Fibroblast of lung (primary cell): ENCODE results near the gene E2F2. TPM values are rescaled to one million over a fixed set of nuclear protein-coding genes. Genes with fewer than 3 reads are reported as not detected.

ENCODE experiments used
- DNase-seq, 2 donors: peaks; one replicate each; pipeline versions ENCODE4 v3.0.0 to v3.0.0-alpha.2; 2010; ENCODE audit warnings: low read depth in 2 of 2
- H2AFZ ChIP-seq: 2 replicates; pipeline ENCODE4 v1.5.1; 2012; ENCODE audit warnings: low read length, control low read depth, inconsistent platforms
- H3K27ac ChIP-seq: 2 replicates; pipeline ENCODE4 v1.5.1; 2011; ENCODE audit warnings: low read length, control low read depth; ENCODE audit not compliant: insufficient read depth
- H3K27me3 ChIP-seq: 2 replicates; pipeline ENCODE4 v1.5.1; 2011; ENCODE audit warnings: mild to moderate bottlenecking, low read length; ENCODE audit not compliant: control insufficient read depth, insufficient read depth
- H3K36me3 ChIP-seq: 2 replicates; pipeline ENCODE4 v1.5.1; 2011; ENCODE audit warnings: low read length; ENCODE audit not compliant: control insufficient read depth, insufficient read depth
- H3K4me1 ChIP-seq: 2 replicates; pipeline ENCODE4 v1.5.1; 2011; ENCODE audit warnings: low read length; ENCODE audit not compliant: control insufficient read depth, insufficient read depth; ENCODE audit errors: extremely low read depth
- H3K4me2 ChIP-seq: 2 replicates; pipeline ENCODE4 v1.5.1; 2011; ENCODE audit warnings: low read length, control low read depth; ENCODE audit not compliant: insufficient read depth; ENCODE audit errors: extremely low read depth
- H3K4me3 ChIP-seq, 4 experiments: fragments of 200-600 bp in 1 of 4; sonication (generic) in 1 of 4; replicated peaks in 1 of 4; 2 replicates each; pipeline ENCODE4 v1.5.1; 2011 to 2016; ENCODE audit warnings: low read length in 4 of 4, low read depth in 3 of 4, mild to moderate bottlenecking in 3 of 4, control low read depth in 2 of 4, inconsistent platforms in 1 of 4, mixed read lengths in 1 of 4; ENCODE audit not compliant: insufficient read depth in 1 of 4; ENCODE audit errors: control extremely low read depth in 1 of 4
- H3K79me2 ChIP-seq: 2 replicates; pipeline ENCODE4 v1.5.1; 2012; ENCODE audit warnings: mild to moderate bottlenecking, low read length, inconsistent platforms; ENCODE audit not compliant: control insufficient read depth, insufficient read depth
- H3K9ac ChIP-seq: 2 replicates; pipeline ENCODE4 v1.5.1; 2011; ENCODE audit warnings: mild to moderate bottlenecking, low read length, control low read depth; ENCODE audit not compliant: insufficient read depth
- H3K9me3 ChIP-seq: 2 replicates; pipeline ENCODE4 v1.5.1; 2012; ENCODE audit warnings: low read depth, low read length; ENCODE audit not compliant: control insufficient read depth, insufficient read depth
- H4K20me1 ChIP-seq: 2 replicates; pipeline ENCODE4 v1.5.1; 2011; ENCODE audit warnings: low read length; ENCODE audit not compliant: control insufficient read depth, insufficient read depth; ENCODE audit errors: extremely low read depth
- EZH2 ChIP-seq: IDR thresholded peaks from 2 replicates; pipeline ENCODE4 v1.5.1; 2012; ENCODE audit warnings: low read length, control low read depth, mild to moderate bottlenecking; ENCODE audit errors: missing control alignments
- polyA plus RNA-seq, 2 donors: library from polyadenylated mRNA; depleted of rRNA in 1 of 2; stranded (reverse) in 1 of 2; unstranded in 1 of 2; fragments of >200 nt; gene quantifications; 2 replicates each; pipeline ENCODE4 v1.2.1, GENCODE V29; 2011 to 2012; ENCODE audit warnings: missing spikeins in 1 of 2
- total RNA-seq: library from RNA; depleted of rRNA; stranded (reverse); fragments of >200 nt; gene quantifications from 2 replicates; pipeline ENCODE4 v1.2.1, GENCODE V29; 2014
- TF ChIP-seq, protein P1 (sequence below), 2 donors: IDR thresholded peaks in 1 of 2; conservative IDR thresholded peaks in 1 of 2; 1 replicate in 1 of 2; 2 replicates in 1 of 2; pipeline ENCODE4 v1.5.1; 2011 to 2012; ENCODE audit warnings: low read length in 2 of 2, control low read depth in 1 of 2, inconsistent platforms in 1 of 2, low read depth in 1 of 2, mild to moderate bottlenecking in 1 of 2

E2F2 gene
- total and polyA plus RNA-seq, 2 donors (not counting 1 experiment from before 2014, with no cell fraction given): 0.17 to 0.26 TPM

DNA sequence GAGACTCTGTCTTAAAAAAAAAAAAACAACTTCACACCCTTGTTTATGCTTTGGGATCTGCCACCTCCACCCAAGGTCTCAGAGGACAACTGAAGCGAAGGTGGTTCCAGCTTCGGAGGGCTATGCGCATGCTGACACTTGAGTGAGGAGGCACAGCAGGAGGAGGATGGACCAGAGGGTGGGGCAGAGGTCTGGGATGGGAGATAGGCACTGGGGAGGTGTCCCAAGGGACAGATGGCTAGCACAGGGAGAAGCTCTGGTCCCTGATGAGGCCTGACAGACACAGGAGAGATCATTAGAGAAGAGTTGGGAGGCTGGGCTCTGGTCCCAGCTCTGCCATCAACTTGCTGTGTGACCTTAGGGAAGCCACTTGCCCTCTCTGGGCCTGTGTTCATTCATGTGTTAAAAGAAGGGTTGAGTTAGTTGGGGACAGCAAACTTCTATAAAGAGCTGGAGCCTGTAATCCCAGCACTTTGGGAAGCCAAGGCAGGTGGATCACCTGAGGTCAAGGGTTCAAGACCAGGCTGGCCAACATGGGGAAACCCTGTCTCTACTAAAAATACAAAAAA is 16.8 kb downstream of the E2F2 start:
- no peaks in the 10 kb centered on the region for H3K36me3 ChIP-seq
- no peak overlapping the region for H3K27ac ChIP-seq
- TF ChIP-seq, protein P1, sequence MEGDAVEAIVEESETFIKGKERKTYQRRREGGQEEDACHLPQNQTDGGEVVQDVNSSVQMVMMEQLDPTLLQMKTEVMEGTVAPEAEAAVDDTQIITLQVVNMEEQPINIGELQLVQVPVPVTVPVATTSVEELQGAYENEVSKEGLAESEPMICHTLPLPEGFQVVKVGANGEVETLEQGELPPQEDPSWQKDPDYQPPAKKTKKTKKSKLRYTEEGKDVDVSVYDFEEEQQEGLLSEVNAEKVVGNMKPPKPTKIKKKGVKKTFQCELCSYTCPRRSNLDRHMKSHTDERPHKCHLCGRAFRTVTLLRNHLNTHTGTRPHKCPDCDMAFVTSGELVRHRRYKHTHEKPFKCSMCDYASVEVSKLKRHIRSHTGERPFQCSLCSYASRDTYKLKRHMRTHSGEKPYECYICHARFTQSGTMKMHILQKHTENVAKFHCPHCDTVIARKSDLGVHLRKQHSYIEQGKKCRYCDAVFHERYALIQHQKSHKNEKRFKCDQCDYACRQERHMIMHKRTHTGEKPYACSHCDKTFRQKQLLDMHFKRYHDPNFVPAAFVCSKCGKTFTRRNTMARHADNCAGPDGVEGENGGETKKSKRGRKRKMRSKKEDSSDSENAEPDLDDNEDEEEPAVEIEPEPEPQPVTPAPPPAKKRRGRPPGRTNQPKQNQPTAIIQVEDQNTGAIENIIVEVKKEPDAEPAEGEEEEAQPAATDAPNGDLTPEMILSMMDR (conservative IDR thresholded peaks at IDR 0.05 in 1 of 2, IDR thresholded peaks at IDR 0.05 in 1 of 2; ENCODE audit: low read depth in 1 of 2, low read length in 2 of 2): no peak
- TF ChIP-seq EZH2: no peak
- H3K9ac ChIP-seq: no peak overlapping the region
- no peak overlapping the region for H3K4me3 ChIP-seq
- H2AFZ ChIP-seq: no peak overlapping the region
- no peak for DNase-seq
- H3K4me1 ChIP-seq: no peaks in the 10 kb centered on the region
- H3K9me3 ChIP-seq: no peaks in the 10 kb centered on the region
- no peaks in the 10 kb centered on the region for H3K79me2 ChIP-seq
- H3K4me2 ChIP-seq: no peak overlapping the region
- H3K27me3 ChIP-seq: no peaks in the 10 kb centered on the region
- no peaks in the 10 kb centered on the region for H4K20me1 ChIP-seq

DNA sequence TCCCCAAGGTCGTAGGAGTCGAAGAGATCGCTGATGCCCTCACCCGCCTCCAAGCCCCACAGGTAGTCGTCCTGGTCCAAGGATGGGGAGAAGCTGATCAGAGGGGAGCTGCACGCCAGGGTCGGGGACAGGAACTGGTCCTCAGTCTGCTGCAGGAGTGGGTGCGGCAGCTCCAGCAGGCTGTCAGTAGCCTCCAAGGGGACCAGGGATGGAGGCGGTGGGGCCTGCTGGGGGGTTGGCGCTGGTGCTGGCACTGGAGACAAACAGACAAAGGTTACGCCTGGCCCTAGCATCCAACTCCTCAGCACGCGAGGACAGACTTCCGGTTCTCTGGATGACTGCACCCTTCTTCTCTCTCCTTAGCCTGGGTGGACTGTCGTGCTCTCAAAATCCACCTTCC is 21.1 kb downstream of the E2F2 start:
- no peaks in the 10 kb centered on the region for H3K9me3 ChIP-seq
- no peaks in the 10 kb centered on the region for H3K4me1 ChIP-seq
- no peaks in the 10 kb centered on the region for H3K36me3 ChIP-seq
- no peak overlapping the region for H2AFZ ChIP-seq
- H3K27me3 ChIP-seq: no peaks in the 10 kb centered on the region
- no peaks in the 10 kb centered on the region for H3K79me2 ChIP-seq
- H3K4me2 ChIP-seq: no peak overlapping the region
- DNase-seq: no peak
- no peak overlapping the region for H3K27ac ChIP-seq
- H3K4me3 ChIP-seq: no peak overlapping the region
- H4K20me1 ChIP-seq: no peaks in the 10 kb centered on the region
- TF ChIP-seq EZH2: no peak
- TF ChIP-seq, protein P1 (conservative IDR thresholded peaks at IDR 0.05 in 1 of 2, IDR thresholded peaks at IDR 0.05 in 1 of 2; ENCODE audit: low read depth in 1 of 2, low read length in 2 of 2): no peak
- H3K9ac ChIP-seq: no peak overlapping the region

DNA sequence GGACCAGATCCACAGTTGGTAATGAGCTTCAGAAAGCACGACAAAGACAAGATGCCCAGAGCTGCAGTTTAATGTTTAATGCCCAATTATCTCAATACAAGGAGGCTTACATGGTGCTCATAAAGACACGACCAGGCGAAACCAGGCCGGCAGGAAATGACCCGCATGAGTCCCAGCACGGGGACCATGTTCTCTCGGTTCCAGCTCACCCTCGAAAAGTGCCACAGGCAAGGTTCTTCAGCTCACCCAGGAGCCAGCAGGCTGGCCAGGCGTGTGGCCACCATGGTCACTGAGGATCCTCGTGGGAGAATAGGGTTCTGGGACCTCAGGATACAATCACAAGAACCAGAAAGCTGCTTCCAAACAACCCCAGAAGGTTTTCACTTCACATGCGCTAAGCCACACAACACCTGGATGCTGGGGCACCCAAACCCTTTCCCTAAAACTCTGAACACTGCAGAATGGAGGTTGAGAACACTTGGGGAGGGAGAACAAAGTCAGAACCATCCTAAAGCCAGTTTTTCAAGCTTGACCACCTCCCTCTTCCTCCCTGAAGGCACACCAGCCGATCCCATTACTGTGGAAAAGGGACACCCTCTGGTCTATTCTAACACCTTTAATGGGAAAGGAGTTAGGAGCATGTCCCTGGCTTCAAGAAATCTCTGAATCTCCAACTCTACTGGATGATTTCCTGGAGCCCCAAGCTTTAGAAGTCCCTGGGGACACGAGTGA is 24.5 kb downstream of the E2F2 start:
- no peak overlapping the region for H3K9ac ChIP-seq
- H3K9me3 ChIP-seq: no peaks in the 10 kb centered on the region
- H3K4me1 ChIP-seq: no peaks in the 10 kb centered on the region
- no peak overlapping the region for H3K4me2 ChIP-seq
- H3K27me3 ChIP-seq: no peaks in the 10 kb centered on the region
- no peaks in the 10 kb centered on the region for H3K36me3 ChIP-seq
- no peaks in the 10 kb centered on the region for H4K20me1 ChIP-seq
- H3K79me2 ChIP-seq: no peaks in the 10 kb centered on the region
- TF ChIP-seq, protein P1 (conservative IDR thresholded peaks at IDR 0.05 in 1 of 2, IDR thresholded peaks at IDR 0.05 in 1 of 2; ENCODE audit: low read depth in 1 of 2, low read length in 2 of 2): no peak
- TF ChIP-seq EZH2: no peak
- no peak overlapping the region for H2AFZ ChIP-seq
- no peak for DNase-seq
- no peak overlapping the region for H3K4me3 ChIP-seq
- H3K27ac ChIP-seq: no peak overlapping the region
